HUES64 (cell line): Measurements from ENCODE around the gene CD93.

ENCODE experiments used
- H3K27ac ChIP-seq: 2 replicates; pipeline ENCODE4 v1.7.0; 2013; ENCODE audit warnings: low read depth, low read length, inconsistent platforms
- H3K27me3 ChIP-seq: 2 replicates; pipeline ENCODE4 v1.6.1; 2013; ENCODE audit warnings: mild to moderate bottlenecking, low read length; ENCODE audit not compliant: insufficient read depth
- H3K36me3 ChIP-seq: 2 replicates; pipeline ENCODE4 v1.6.1; 2013; ENCODE audit warnings: mild to moderate bottlenecking, low read length; ENCODE audit not compliant: insufficient read depth
- H3K4me1 ChIP-seq: 2 replicates; pipeline ENCODE4 v1.6.1; 2013; ENCODE audit warnings: mild to moderate bottlenecking, low read length, moderate library complexity; ENCODE audit not compliant: insufficient read depth
- H3K4me3 ChIP-seq: 2 replicates; pipeline ENCODE4 v1.5.1; 2013; ENCODE audit warnings: mild to moderate bottlenecking, low read length, moderate library complexity
- H3K9ac ChIP-seq: 2 replicates; pipeline ENCODE4 v1.6.1; 2013; ENCODE audit warnings: mild to moderate bottlenecking, low read depth, low read length
- H3K9me3 ChIP-seq: 2 replicates; pipeline ENCODE4 v1.6.1; 2013; ENCODE audit warnings: low read depth, low read length; ENCODE audit not compliant: insufficient read depth
- WGBS: fragments of 150-250, 120-280 bp; methylation state at CpG from one replicate; pipeline ENCODE4 v1.1.7; 2013; ENCODE audit warnings: missing lambda C conversion rate; 5-methylcytosine and 5-hydroxymethylcytosine counted together

Gene CD93

DNA sequence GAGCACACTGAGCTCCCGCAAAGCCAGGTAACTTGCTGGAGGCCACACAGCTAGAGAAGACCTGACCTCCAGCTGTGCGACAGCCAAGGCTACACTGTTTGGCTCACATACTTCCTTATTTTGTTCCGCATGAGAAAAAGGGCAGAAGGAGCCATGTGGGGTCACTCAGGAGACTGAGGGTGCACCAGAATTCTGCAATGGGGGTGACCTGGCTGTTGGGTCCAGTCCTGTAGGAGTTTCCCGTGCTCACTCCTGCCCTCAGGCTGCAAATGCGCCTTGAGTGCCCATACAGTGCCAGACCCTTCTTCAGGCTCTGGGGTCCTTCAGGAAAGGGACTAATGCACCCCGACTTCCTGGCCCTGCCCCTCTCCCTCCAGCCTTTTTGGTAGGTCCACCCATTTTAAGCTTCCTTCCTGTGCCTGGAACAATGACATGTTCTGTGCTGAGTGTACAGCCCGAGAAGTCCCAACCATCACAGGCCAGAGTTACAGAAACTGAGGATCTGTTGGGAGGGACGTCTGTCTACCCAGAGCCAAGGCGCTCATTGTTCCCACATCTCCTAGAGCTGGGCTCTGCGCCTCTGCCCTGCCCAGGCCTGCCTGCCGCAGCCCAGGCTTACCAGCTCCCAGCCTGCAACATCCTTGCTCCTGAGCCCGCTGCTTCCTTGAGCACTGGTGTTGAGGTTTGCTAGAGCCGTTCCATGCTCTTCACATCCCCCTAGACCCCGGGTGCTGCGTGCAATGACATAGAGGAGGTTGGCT lies 33.5 kb upstream of the CD93 start:
- WGBS = 93% methylated on average over 15 of the region's 15 CpGs
- no peak overlapping the region for H3K27ac ChIP-seq
- H3K27me3 ChIP-seq = no peaks in the 10 kb centered on the region
- H3K9ac ChIP-seq = no peak overlapping the region
- no peak overlapping the region for H3K4me3 ChIP-seq
- H3K4me1 ChIP-seq = no peaks in the 10 kb centered on the region
- no peaks in the 10 kb centered on the region for H3K36me3 ChIP-seq
- no peaks in the 10 kb centered on the region for H3K9me3 ChIP-seq

DNA sequence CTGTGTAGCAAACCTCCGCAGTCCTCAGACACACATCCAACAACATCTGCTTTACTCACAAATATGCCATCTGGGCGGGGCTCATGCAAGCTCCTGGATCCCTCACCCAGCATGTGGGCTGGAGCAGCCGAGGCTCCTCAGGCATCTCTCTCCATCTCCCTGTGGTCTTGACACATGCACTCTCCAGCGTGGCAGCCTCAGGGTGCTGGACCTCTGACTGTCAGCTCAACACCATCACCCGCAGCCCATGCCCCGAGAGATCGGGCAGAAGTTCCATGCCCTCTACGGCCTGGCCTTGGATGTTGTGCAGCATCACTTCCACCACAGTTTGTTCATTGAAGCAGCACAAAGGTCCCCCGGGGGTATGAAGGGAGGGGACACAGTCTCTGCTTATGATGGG lies 32.6 kb upstream of the CD93 start:
- 89% methylated on average over 9 of the region's 9 CpGs for WGBS
- no peak overlapping the region for H3K27ac ChIP-seq
- H3K4me3 ChIP-seq = no peak overlapping the region
- no peaks in the 10 kb centered on the region for H3K4me1 ChIP-seq
- no peaks in the 10 kb centered on the region for H3K9me3 ChIP-seq
- no peak overlapping the region for H3K9ac ChIP-seq
- no peaks in the 10 kb centered on the region for H3K27me3 ChIP-seq
- H3K36me3 ChIP-seq = no peaks in the 10 kb centered on the region

DNA sequence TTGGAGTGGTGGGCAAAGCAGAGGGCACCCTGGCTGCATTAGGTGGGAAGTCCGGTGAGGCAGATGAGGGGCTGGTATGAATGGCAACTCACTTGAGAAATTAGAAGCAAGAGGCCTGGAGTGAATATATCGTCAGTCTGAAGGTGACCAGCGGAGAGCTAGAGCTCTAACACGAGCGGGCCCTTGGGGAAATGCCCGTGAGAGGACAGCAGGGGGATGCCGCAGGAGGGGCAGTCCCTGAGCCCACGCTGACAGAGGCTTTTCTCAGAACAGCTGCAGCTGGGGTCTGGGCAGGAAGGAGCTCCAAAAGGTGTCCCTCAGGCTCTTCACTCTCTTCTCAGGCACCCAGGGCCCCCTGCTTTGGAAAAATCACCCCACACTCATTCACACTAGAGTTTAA lies 32.0 kb upstream of the CD93 start:
- no peak overlapping the region for H3K4me3 ChIP-seq
- H3K9ac ChIP-seq = no peak overlapping the region
- WGBS = 88% methylated on average over 8 of the region's 8 CpGs
- no peak overlapping the region for H3K27ac ChIP-seq
- no peaks in the 10 kb centered on the region for H3K9me3 ChIP-seq
- no peaks in the 10 kb centered on the region for H3K27me3 ChIP-seq
- H3K36me3 ChIP-seq = no peaks in the 10 kb centered on the region
- no peaks in the 10 kb centered on the region for H3K4me1 ChIP-seq

- no peaks in the 10 kb centered on the region for H3K36me3 ChIP-seq
- 93% methylated on average over 8 of the region's 8 CpGs for WGBS
- H3K9ac ChIP-seq = no peak overlapping the region
- H3K27ac ChIP-seq = no peak overlapping the region
- H3K9me3 ChIP-seq = no peaks in the 10 kb centered on the region
- H3K4me3 ChIP-seq = no peak overlapping the region
- H3K27me3 ChIP-seq = no peaks in the 10 kb centered on the region
- H3K4me1 ChIP-seq = no peaks in the 10 kb centered on the region
Observed at GRCh38 chr20:23117738-23118137, 31.6 kb upstream of the CD93 start.

DNA sequence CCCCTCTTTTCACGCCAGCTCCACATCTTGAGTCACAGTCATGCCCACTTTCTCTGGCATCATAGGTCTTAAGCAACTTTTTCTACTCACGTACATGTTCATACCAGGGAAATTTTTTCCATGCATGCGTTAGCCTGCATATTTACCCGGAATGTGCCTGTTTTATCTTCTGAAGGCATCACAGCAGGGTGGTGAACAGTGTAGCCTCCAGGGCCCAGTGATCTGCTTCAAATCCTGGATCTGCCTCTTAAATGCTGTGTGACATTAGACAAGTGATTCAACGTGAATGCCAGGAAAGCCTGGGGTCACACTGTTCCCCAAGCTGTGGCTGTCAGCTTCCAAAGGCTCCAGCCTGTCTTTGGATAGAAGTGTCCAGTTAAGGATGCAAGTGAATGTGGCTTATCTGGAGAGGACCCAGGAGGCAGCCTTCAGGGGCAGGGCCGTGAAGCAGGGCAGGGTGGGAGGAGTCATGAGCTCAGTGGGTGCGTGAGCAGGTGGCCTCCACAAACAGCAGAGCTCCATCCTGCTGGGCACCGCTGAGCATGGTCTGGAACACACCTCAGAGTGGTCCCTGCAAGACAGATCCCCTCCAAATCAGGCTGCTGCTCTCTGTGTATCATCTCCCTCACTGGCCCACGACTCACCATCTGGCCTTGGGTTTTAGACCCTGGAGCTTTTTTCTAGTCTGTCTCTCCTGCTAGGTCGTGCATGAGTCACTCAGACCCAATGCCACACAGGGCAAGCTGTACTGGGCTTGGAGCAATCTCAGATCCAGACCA lies 30.4 kb upstream of the CD93 start:
- H3K36me3 ChIP-seq = no peaks in the 10 kb centered on the region
- H3K9ac ChIP-seq = no peak overlapping the region
- WGBS = 82% methylated on average over 10 of the region's 10 CpGs
- no peaks in the 10 kb centered on the region for H3K27me3 ChIP-seq
- no peaks in the 10 kb centered on the region for H3K4me1 ChIP-seq
- H3K4me3 ChIP-seq = no peak overlapping the region
- H3K27ac ChIP-seq = no peak overlapping the region
- no peaks in the 10 kb centered on the region for H3K9me3 ChIP-seq

- Histone ChIP-seq H3K9me3 (no peaks in the 10 kb centered on the region), H3K27me3 (no peaks in the 10 kb centered on the region), H3K36me3 (no peaks in the 10 kb centered on the region), H3K4me1 (no peaks in the 10 kb centered on the region), H3K4me3 (no peak overlapping the region), H3K27ac (no peak overlapping the region), H3K9ac (no peak overlapping the region)
- 89% methylated on average over 3 of the region's 3 CpGs for WGBS
Observed at GRCh38 chr20:23115822-23116221, 29.7 kb upstream of the CD93 start.

GRCh38 chr20:23114448-23115082 lies 28.4 kb upstream of the CD93 start:
- no peaks in the 10 kb centered on the region for H3K36me3 ChIP-seq
- WGBS = 85% methylated on average over 8 of the region's 8 CpGs
- H3K27me3 ChIP-seq = no peaks in the 10 kb centered on the region
- no peak overlapping the region for H3K4me3 ChIP-seq
- no peak overlapping the region for H3K27ac ChIP-seq
- no peak overlapping the region for H3K9ac ChIP-seq
- no peaks in the 10 kb centered on the region for H3K4me1 ChIP-seq
- no peaks in the 10 kb centered on the region for H3K9me3 ChIP-seq

DNA sequence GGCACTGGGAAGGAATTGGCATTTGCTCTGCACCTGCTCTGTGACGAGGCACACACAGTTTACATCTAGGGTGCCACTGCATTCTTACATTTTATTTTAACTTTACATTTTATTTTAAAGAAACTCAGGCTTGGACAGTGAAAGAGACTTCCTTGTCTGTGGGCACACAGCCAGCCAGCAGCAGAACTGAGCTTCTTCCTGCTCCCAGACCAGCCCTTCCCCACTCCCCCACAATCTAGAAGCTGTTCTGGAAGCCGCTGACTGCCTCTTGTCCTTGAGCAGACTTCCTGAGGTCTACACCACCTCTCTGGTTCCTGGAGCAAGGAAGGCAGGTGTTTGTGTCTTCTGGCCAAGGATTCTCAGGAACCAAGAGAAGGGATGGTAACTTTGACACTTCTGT lies 27.9 kb upstream of the CD93 start:
- Histone ChIP-seq H3K27ac (no peak overlapping the region), H3K4me1 (no peaks in the 10 kb centered on the region), H3K4me3 (no peak overlapping the region), H3K9ac (no peak overlapping the region), H3K27me3 (no peaks in the 10 kb centered on the region), H3K36me3 (no peaks in the 10 kb centered on the region), H3K9me3 (no peaks in the 10 kb centered on the region)
- WGBS = 95% methylated on average over 2 of the region's 2 CpGs

- 82% methylated on average over 1 of the region's 1 CpG for WGBS
- H3K9ac ChIP-seq = no peak overlapping the region
- H3K4me3 ChIP-seq = no peak overlapping the region
- H3K4me1 ChIP-seq = no peaks in the 10 kb centered on the region
- no peaks in the 10 kb centered on the region for H3K9me3 ChIP-seq
- no peaks in the 10 kb centered on the region for H3K36me3 ChIP-seq
- no peak overlapping the region for H3K27ac ChIP-seq
- H3K27me3 ChIP-seq = no peaks in the 10 kb centered on the region
Observed at GRCh38 chr20:23112595-23112994, 26.5 kb upstream of the CD93 start.

DNA sequence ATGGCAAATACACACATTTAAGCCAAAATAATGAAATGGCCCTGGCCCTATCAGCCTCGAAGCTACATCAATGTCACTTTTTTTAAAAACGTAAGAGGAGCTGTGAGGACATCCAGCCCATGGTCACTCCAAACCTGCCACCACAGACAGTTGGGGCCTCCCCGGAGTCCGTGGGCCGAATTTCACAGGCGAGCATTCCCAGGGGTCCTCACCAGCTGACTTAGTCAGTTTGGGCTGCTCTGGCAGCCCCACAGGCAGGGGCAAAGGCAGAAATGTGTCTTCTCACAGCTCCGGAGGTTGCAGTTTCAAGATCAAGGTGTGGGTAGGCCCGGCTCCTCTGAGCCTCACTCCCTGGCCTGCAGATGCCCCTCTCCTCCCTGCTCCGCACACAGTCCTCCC lies 25.8 kb upstream of the CD93 start:
- WGBS = 89% methylated on average over 9 of the region's 9 CpGs
- Histone ChIP-seq H3K4me1 (no peaks in the 10 kb centered on the region), H3K27me3 (no peaks in the 10 kb centered on the region), H3K4me3 (no peak overlapping the region), H3K36me3 (no peaks in the 10 kb centered on the region), H3K27ac (no peak overlapping the region), H3K9ac (no peak overlapping the region), H3K9me3 (no peaks in the 10 kb centered on the region)

- no peak overlapping the region for H3K4me3 ChIP-seq
- no peak overlapping the region for H3K27ac ChIP-seq
- H3K36me3 ChIP-seq = no peaks in the 10 kb centered on the region
- no peaks in the 10 kb centered on the region for H3K4me1 ChIP-seq
- no peak overlapping the region for H3K9ac ChIP-seq
- no peaks in the 10 kb centered on the region for H3K27me3 ChIP-seq
- 93% methylated on average over 16 of the region's 16 CpGs for WGBS
- H3K9me3 ChIP-seq = no peaks in the 10 kb centered on the region
Observed at GRCh38 chr20:23111307-23111943, 25.3 kb upstream of the CD93 start.
